Stimulated activated CD8-positive, alpha-beta memory T cell treated with anti-CD3 and anti-CD28 coated beads, Interleukin-4, amount 100 ng/mL, for 4 hours (primary cell): ENCODE data around the gene GDPD4.
"Not testable (repeated sequence)": the region's sequence is repeated elsewhere in the genome, so short reads cannot be mapped to it uniquely, and the experiment has no call there.

ENCODE experiments used
- DNase-seq, 2 donors: peaks; one replicate each; pipeline ENCODE4 v3.0.0-alpha.2; 2020; ENCODE audit warnings: low read depth in 2 of 2, low spot score in 1 of 2

GDPD4 gene

GRCh38 chr11:77300028-77300427 is 1.5 kb downstream of the GDPD4 start:
- DNase-seq: not testable (repeated sequence)

GRCh38 chr11:77299528-77299993 is 1.9 kb downstream of the GDPD4 start:
- no peak for DNase-seq

GRCh38 chr11:77294040-77294439 is 7.4 kb downstream of the GDPD4 start:
- DNase-seq: no peak

GRCh38 chr11:77289737-77290136 is 11.7 kb downstream of the GDPD4 start:
- no peak for DNase-seq

GRCh38 chr11:77287615-77288273 is 13.7 kb downstream of the GDPD4 start:
- no peak for DNase-seq

GRCh38 chr11:77287136-77287535 is 14.3 kb downstream of the GDPD4 start:
- DNase-seq: no peak

GRCh38 chr11:77284476-77285468 is 16.7 kb downstream of the GDPD4 start:
- DNase-seq: no peak

- no peak for DNase-seq
Measured at GRCh38 chr11:77283101-77283500, 18.4 kb downstream of the GDPD4 start.

- DNase-seq: no peak
Measured at GRCh38 chr11:77278595-77279506, 22.6 kb downstream of the GDPD4 start.

GRCh38 chr11:77276271-77276670 is 25.2 kb downstream of the GDPD4 start:
- no peak for DNase-seq

GRCh38 chr11:77270921-77271320 is 30.6 kb downstream of the GDPD4 start:
- no peak for DNase-seq

GRCh38 chr11:77269484-77270123 is 31.9 kb downstream of the GDPD4 start:
- DNase-seq: no peak

GRCh38 chr11:77267962-77268361 is 33.5 kb downstream of the GDPD4 start:
- no peak for DNase-seq

GRCh38 chr11:77266766-77267165 is 34.7 kb downstream of the GDPD4 start:
- no peak for DNase-seq

GRCh38 chr11:77262803-77263202 is 38.7 kb downstream of the GDPD4 start:
- DNase-seq: no peak

GRCh38 chr11:77259641-77260040 is 41.8 kb downstream of the GDPD4 start:
- no peak for DNase-seq

GRCh38 chr11:77253690-77254089 is 47.8 kb downstream of the GDPD4 start:
- no peak for DNase-seq

GRCh38 chr11:77252555-77253270 is 48.8 kb downstream of the GDPD4 start:
- no peak for DNase-seq

- no peak for DNase-seq
Measured at GRCh38 chr11:77250881-77251640, 50.4 kb downstream of the GDPD4 start.
